ENCODE results near the gene CFAP126.

The CFAP126 gene

DNA sequence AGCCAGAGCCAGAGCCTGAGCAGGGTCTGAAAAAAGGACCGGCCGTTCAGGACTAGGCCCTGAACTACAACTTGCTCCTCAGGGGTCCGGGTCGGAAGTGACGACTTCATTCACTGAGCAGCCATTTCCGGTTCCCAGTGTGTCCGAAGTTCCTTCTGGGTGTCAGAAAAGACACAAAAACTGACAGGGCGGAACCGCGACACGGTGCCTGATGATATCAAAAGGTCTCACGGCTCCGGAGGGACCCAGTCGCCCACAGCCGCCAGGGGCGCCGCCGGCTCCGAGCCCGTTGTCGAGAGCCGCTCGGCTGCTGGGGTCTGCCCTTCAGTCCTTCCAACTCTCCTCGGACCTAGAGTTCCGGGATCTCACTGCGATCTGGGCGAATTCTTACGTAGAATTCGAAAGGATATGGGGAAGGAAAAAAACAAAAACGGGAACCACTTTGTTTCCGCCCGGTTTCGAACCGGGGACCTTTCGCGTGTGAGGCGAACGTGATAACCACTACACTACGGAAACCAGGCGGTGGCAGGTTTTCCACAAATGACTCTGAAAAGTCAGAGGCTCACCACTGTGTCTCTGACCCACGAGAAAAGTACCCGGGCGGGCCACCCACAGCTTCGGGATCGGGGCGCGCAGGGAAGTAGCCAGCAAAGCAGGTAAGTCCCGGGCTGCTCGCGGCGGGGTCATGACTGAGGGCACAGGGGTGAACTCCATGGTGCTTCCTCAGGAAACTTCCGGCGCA lies 31.8 kb upstream of the CFAP126 start (continued):
- TF ChIP-seq PRDM2 (tag by site-specific recombination; IDR thresholded peaks at IDR 0.05; ENCODE audit: borderline replicate concordance) (no peak), SCRT1 (tag by site-specific recombination; IDR thresholded peaks at IDR 0.05; ENCODE audit: borderline replicate concordance) (no peak), ZNF121 (tag by site-specific recombination; IDR thresholded peaks at IDR 0.05) (no peak), ZNF24 (tag by site-specific recombination; IDR thresholded peaks at IDR 0.05) (peak; percentile 74), ZXDB (tag by site-specific recombination; IDR thresholded peaks at IDR 0.05) (peak; percentile 66), ZNF112 (tag by site-specific recombination; IDR thresholded peaks at IDR 0.05) (no peak), FEZF1 (tag by site-specific recombination; IDR thresholded peaks at IDR 0.05) (no peak; the same call in 1 of the 2 replicates), ZNF133 (tag by site-specific recombination; IDR thresholded peaks at IDR 0.05) (no peak), ZNF138 (tag by site-specific recombination; IDR thresholded peaks at IDR 0.05; ENCODE audit: borderline replicate concordance) (no peak), ZNF529 (tag by site-specific recombination; IDR thresholded peaks at IDR 0.05; ENCODE audit: insufficient replicate concordance) (no peak), ZNF341 (tag by site-specific recombination; IDR thresholded peaks at IDR 0.05; ENCODE audit: low read depth) (peak; percentile 79), ZNF302 (tag by site-specific recombination; IDR thresholded peaks at IDR 0.05; ENCODE audit: low read depth) (no peak), PRDM1 (tag by site-specific recombination; IDR thresholded peaks at IDR 0.05) (peak; percentile 80), ZNF747 (tag by site-specific recombination; IDR thresholded peaks at IDR 0.05) (no peak), ZNF558 (tag by site-specific recombination; IDR thresholded peaks at IDR 0.05) (peak; percentile 58; the same call in 1 of the 2 replicates), MEIS1 (CRISPR knock-in tag; IDR thresholded peaks at IDR 0.05; ENCODE audit: borderline replicate concordance) (no peak), GLIS2 (tag by site-specific recombination; IDR thresholded peaks at IDR 0.05) (no peak), ZNF211 (tag by site-specific recombination; IDR thresholded peaks at IDR 0.05; ENCODE audit: low read depth) (no peak), ZNF18 (tag by site-specific recombination; IDR thresholded peaks at IDR 0.05) (peak; percentile 46; the same call in 1 of the 2 replicates), YY2 (tag by site-specific recombination; IDR thresholded peaks at IDR 0.05) (no peak), ZSCAN30 (tag by site-specific recombination; IDR thresholded peaks at IDR 0.05) (peak; percentile 96), ZNF132 (tag by site-specific recombination; IDR thresholded peaks at IDR 0.05; ENCODE audit: borderline replicate concordance) (no peak)
- TF ChIP-seq, protein P1, sequence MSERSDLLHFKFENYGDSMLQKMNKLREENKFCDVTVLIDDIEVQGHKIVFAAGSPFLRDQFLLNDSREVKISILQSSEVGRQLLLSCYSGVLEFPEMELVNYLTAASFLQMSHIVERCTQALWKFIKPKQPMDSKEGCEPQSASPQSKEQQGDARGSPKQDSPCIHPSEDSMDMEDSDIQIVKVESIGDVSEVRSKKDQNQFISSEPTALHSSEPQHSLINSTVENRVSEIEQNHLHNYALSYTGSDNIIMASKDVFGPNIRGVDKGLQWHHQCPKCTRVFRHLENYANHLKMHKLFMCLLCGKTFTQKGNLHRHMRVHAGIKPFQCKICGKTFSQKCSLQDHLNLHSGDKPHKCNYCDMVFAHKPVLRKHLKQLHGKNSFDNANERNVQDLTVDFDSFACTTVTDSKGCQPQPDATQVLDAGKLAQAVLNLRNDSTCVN (tag by site-specific recombination; optimal IDR thresholded peaks at IDR 0.05), result peak; percentile 71
- TF ChIP-seq, protein P2, sequence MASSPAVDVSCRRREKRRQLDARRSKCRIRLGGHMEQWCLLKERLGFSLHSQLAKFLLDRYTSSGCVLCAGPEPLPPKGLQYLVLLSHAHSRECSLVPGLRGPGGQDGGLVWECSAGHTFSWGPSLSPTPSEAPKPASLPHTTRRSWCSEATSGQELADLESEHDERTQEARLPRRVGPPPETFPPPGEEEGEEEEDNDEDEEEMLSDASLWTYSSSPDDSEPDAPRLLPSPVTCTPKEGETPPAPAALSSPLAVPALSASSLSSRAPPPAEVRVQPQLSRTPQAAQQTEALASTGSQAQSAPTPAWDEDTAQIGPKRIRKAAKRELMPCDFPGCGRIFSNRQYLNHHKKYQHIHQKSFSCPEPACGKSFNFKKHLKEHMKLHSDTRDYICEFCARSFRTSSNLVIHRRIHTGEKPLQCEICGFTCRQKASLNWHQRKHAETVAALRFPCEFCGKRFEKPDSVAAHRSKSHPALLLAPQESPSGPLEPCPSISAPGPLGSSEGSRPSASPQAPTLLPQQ (tag by site-specific recombination; IDR thresholded peaks at IDR 0.05), result 0 out of 2 replicates have a peak, but pooled peaks have one; percentile 48
- TF ChIP-seq, protein P3, sequence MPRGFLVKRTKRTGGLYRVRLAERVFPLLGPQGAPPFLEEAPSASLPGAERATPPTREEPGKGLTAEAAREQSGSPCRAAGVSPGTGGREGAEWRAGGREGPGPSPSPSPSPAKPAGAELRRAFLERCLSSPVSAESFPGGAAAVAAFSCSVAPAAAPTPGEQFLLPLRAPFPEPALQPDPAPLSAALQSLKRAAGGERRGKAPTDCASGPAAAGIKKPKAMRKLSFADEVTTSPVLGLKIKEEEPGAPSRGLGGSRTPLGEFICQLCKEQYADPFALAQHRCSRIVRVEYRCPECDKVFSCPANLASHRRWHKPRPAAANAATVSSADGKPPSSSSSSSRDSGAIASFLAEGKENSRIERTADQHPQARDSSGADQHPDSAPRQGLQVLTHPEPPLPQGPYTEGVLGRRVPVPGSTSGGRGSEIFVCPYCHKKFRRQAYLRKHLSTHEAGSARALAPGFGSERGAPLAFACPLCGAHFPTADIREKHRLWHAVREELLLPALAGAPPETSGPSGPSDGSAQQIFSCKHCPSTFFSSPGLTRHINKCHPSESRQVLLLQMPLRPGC (tag by site-specific recombination; IDR thresholded peaks at IDR 0.05), result peak; percentile 57; the same call in 1 of the 2 replicates
- TF ChIP-seq, protein P4, sequence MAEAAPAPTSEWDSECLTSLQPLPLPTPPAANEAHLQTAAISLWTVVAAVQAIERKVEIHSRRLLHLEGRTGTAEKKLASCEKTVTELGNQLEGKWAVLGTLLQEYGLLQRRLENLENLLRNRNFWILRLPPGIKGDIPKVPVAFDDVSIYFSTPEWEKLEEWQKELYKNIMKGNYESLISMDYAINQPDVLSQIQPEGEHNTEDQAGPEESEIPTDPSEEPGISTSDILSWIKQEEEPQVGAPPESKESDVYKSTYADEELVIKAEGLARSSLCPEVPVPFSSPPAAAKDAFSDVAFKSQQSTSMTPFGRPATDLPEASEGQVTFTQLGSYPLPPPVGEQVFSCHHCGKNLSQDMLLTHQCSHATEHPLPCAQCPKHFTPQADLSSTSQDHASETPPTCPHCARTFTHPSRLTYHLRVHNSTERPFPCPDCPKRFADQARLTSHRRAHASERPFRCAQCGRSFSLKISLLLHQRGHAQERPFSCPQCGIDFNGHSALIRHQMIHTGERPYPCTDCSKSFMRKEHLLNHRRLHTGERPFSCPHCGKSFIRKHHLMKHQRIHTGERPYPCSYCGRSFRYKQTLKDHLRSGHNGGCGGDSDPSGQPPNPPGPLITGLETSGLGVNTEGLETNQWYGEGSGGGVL (tag by site-specific recombination; IDR thresholded peaks at IDR 0.05), result no peak
